Measurements from ENCODE around the gene TNFRSF1A.

- TF ChIP-seq CTCF (conservative IDR thresholded peaks at IDR 0.05; ENCODE audit: low read depth, low read length): no peak
- TF ChIP-seq EZH2 (IDR thresholded peaks at IDR 0.05; ENCODE audit: borderline replicate concordance, low read depth, low read length, poor library complexity, severe bottlenecking): no peak
Observed at GRCh38 chr12:6330999-6331714, 10.7 kb downstream of the TNFRSF1A start.
